Endothelial cell of umbilical vein (primary cell): ENCODE data around the gene TMEM139. TPM values are rescaled to one million over a fixed set of nuclear protein-coding genes. Genes with fewer than 3 reads are reported as not detected.

ENCODE experiments used
- BruUV-seq: library from RNA; stranded (reverse); fragments of 400-500 nt; replicated peaks from 2 replicates; lab custom pipeline; 2021; lab: Mats Ljungman, UMichigan
- CTCF ChIA-PET: fragments of 300-600, 350-600 bp; sonication (Branson Sonifier 250); formaldehyde crosslinking; loops from one replicate; lab custom pipeline; 2021; ENCODE audit warnings: antibody characterized with exemption, inconsistent platforms; lab: Charles Lee
- POLR2A ChIA-PET: fragments of 300-600, 350-600 bp; sonication (Branson Sonifier 250); formaldehyde crosslinking; loops from one replicate; lab custom pipeline; 2021; ENCODE audit warnings: antibody characterized with exemption, inconsistent platforms; lab: Charles Lee
- DNase-seq: peaks from one replicate; pipeline ENCODE4 v3.0.0-alpha.2; 2011; ENCODE audit warnings: low read depth, low spot score
- FAIRE-seq: peaks from 2 replicates; lab custom pipeline; 2011; peaks lifted over from hg19 to GRCh38; lab: Jason Lieb, UNC
- H2AFZ ChIP-seq: 2 replicates; pipeline ENCODE4 v1.6.0; 2012; ENCODE audit warnings: low read depth, low read length, control low read depth, inconsistent platforms
- H3K27ac ChIP-seq: 2 replicates; pipeline ENCODE4 v1.5.1; 2011; ENCODE audit warnings: low read depth, mild to moderate bottlenecking, control low read depth, low read length, moderate library complexity; ENCODE audit not compliant: insufficient read depth
- H3K27me3 ChIP-seq, 2 experiments: 2 replicates each; pipeline versions ENCODE4 v1.6.0 to v1.6.1; 2011; ENCODE audit warnings: low read length in 2 of 2, mixed read lengths in 1 of 2; ENCODE audit not compliant: control insufficient read depth in 2 of 2, insufficient read depth in 2 of 2
- H3K36me3 ChIP-seq, 2 experiments: 2 replicates in 1 of 2; 3 replicates in 1 of 2; pipeline ENCODE4 v1.5.1; 2011; ENCODE audit warnings: low read length in 2 of 2, mild to moderate bottlenecking in 1 of 2, moderate library complexity in 1 of 2; ENCODE audit not compliant: control insufficient read depth in 2 of 2, insufficient read depth in 2 of 2; ENCODE audit errors: extremely low read depth in 1 of 2
- H3K4me1 ChIP-seq: 3 replicates; pipeline ENCODE4 v1.5.1; 2011; ENCODE audit warnings: mild to moderate bottlenecking, low read length; ENCODE audit not compliant: control insufficient read depth, insufficient read depth; ENCODE audit errors: extremely low read depth
- H3K4me2 ChIP-seq: 2 replicates; pipeline ENCODE4 v1.6.1; 2011; ENCODE audit warnings: low read length, control low read depth, mixed read lengths; ENCODE audit not compliant: insufficient read depth
- H3K4me3 ChIP-seq, 3 experiments: fragments of 200-600 bp in 1 of 3; sonication (generic), shearing (Covaris generic) in 1 of 3; replicated peaks in 1 of 3; 2 replicates each; pipeline ENCODE4 v1.5.1; 2011 to 2016; ENCODE audit warnings: control low read depth in 3 of 3, low read length in 3 of 3, mild to moderate bottlenecking in 2 of 3, inconsistent platforms in 1 of 3, low read depth in 1 of 3, moderate library complexity in 1 of 3; ENCODE audit not compliant: insufficient read depth in 1 of 3
- H3K79me2 ChIP-seq: 2 replicates; pipeline ENCODE4 v1.6.0; 2012; ENCODE audit warnings: low read length, inconsistent platforms; ENCODE audit not compliant: control insufficient read depth, insufficient read depth
- H3K9ac ChIP-seq: replicated peaks from 2 replicates; pipeline ENCODE3; 2011; ENCODE audit warnings: low read length, control low read depth; ENCODE audit not compliant: insufficient read depth; ENCODE audit errors: extremely low read depth
- H3K9me1 ChIP-seq: replicated peaks from 3 replicates; pipeline ENCODE4 v1.6.0; 2011; ENCODE audit warnings: mild to moderate bottlenecking, low read length; ENCODE audit not compliant: control insufficient read depth, insufficient read depth; ENCODE audit errors: extremely low read depth
- H3K9me3 ChIP-seq: replicated peaks from 2 replicates; pipeline ENCODE4 v1.5.1; 2012; ENCODE audit warnings: low read length, inconsistent platforms; ENCODE audit not compliant: control insufficient read depth, insufficient read depth
- H4K20me1 ChIP-seq: replicated peaks from 2 replicates; pipeline ENCODE3; 2011; ENCODE audit warnings: mild to moderate bottlenecking, low read length; ENCODE audit not compliant: control insufficient read depth, insufficient read depth; ENCODE audit errors: extremely low read depth
- CTCF ChIP-seq, 2 donors: IDR thresholded peaks; 1 replicate in 1 of 2; 2 replicates in 1 of 2; pipeline ENCODE4 v1.5.1; 2011; ENCODE audit warnings: low read length in 2 of 2, mild to moderate bottlenecking in 2 of 2, moderate library complexity in 2 of 2, control low read depth in 1 of 2, inconsistent platforms in 1 of 2, low read depth in 1 of 2; ENCODE audit not compliant: insufficient read depth in 1 of 2; ENCODE audit errors: extremely low read depth in 1 of 2
- EZH2 ChIP-seq: IDR thresholded peaks from 2 replicates; pipeline ENCODE4 v1.6.1; 2012; ENCODE audit warnings: borderline replicate concordance, low read depth, mild to moderate bottlenecking, moderate library complexity, low read length, inconsistent platforms; ENCODE audit not compliant: severe bottlenecking
- FOS ChIP-seq: IDR thresholded peaks from 2 replicates; pipeline ENCODE4 v1.6.1; 2011; ENCODE audit warnings: mild to moderate bottlenecking, low read length, moderate library complexity, borderline replicate concordance; ENCODE audit not compliant: insufficient read depth
- GATA2 ChIP-seq: IDR thresholded peaks from 2 replicates; pipeline ENCODE4 v1.7.0; 2011; ENCODE audit warnings: low read depth, mild to moderate bottlenecking, moderate library complexity, mixed read lengths, low read length; ENCODE audit not compliant: insufficient read length, insufficient read depth
- JUN ChIP-seq: IDR thresholded peaks from 2 replicates; pipeline ENCODE4 v1.6.1; 2011; ENCODE audit warnings: borderline replicate concordance, low read depth; ENCODE audit not compliant: insufficient read length, insufficient read depth
- MAX ChIP-seq: IDR thresholded peaks from 2 replicates; pipeline ENCODE4 v1.6.1; 2011; ENCODE audit not compliant: insufficient read depth, insufficient read length
- MYC ChIP-seq: IDR thresholded peaks from one replicate; pipeline ENCODE4 v1.6.1; 2011; ENCODE audit warnings: mild to moderate bottlenecking, low read depth, low read length
- POLR2A ChIP-seq: IDR thresholded peaks from 2 replicates; pipeline ENCODE4 v1.6.1; 2012; ENCODE audit warnings: low read depth, mild to moderate bottlenecking, control low read depth, low read length
- POLR2AphosphoS5 ChIP-seq: IDR thresholded peaks from 2 replicates; pipeline ENCODE4 v1.6.1; 2012; ENCODE audit warnings: low read depth, mild to moderate bottlenecking, control low read depth, low read length, moderate library complexity; ENCODE audit not compliant: insufficient read depth
- dilution Hi-C: fragments of 300-500 bp; cut with MboI; formaldehyde crosslinking; loops from one replicate; pipeline ENCODE4 v1.15.0; 2019; ENCODE audit warnings: low sequenced_read_pairs; ENCODE audit not compliant: extremely low pct_ligation_motif_present
- intact Hi-C: fragments of 100-400 bp; cut with micrococcal nuclease; formaldehyde crosslinking; loops from one replicate; pipeline ENCODE4 v1.10.0; 2022
- polyA plus RNA-seq, 4 experiments: library from polyadenylated mRNA; depleted of rRNA in 3 of 4; stranded (reverse) in 3 of 4; unstranded in 1 of 4; fragments of >200 nt; gene quantifications; 2 replicates each; pipeline versions ENCODE4 v1.2.1 to v1.2.3, GENCODE V29; 2011 to 2012; ENCODE audit warnings: missing spikeins in 1 of 4
- total RNA-seq: library from RNA; stranded (reverse); gene quantifications from 2 replicates; pipeline ENCODE4 v1.2.3, GENCODE V29; 2021

Gene TMEM139
- total and polyA plus RNA-seq, 2 donors (not counting 3 experiments of a cell fraction or from before 2014, with no cell fraction given), result 0.37 TPM; not detected in 1

- DNase-seq, result no peak
- peaks cover 48% of the 10 kb centered on the region for H3K79me2 ChIP-seq
- H4K20me1 ChIP-seq, result peaks cover 3% of the 10 kb centered on the region
- no peaks in the 10 kb centered on the region for H3K27me3 ChIP-seq
- H2AFZ ChIP-seq, result no peak overlapping the region
- no peak overlapping the region for H3K4me3 ChIP-seq
- no peaks in the 10 kb centered on the region for H3K9me3 ChIP-seq
- TF ChIP-seq GATA2 (no peak), MAX (no peak), FOS (no peak), EZH2 (no peak), JUN (no peak), CTCF (IDR thresholded peaks at IDR 0.05; ENCODE audit: extremely low read depth in 1 of 2, insufficient read depth in 1 of 2, low read depth in 1 of 2, low read length in 2 of 2) (no peak), POLR2A (no peak), MYC (no peak), POLR2AphosphoS5 (no peak)
- no peak overlapping the region for H3K27ac ChIP-seq
- no TSS peak for BruUV-seq
- no peak overlapping the region for H3K9ac ChIP-seq
- H3K4me1 ChIP-seq, result peaks cover 55% of the 10 kb centered on the region
- ChIA-PET POLR2A (no interaction called here), CTCF (interaction anchor here (1.3 to 2.0 kb wide), 3 partner anchors 12 to 78 kb away, joined by 3 to 8 read pairs (median 3); no protein-coding TSS in a partner anchor)
- FAIRE-seq, result no peak
- H3K9me1 ChIP-seq, result no peaks in the 10 kb centered on the region
- H3K36me3 ChIP-seq, result peaks cover 20 to 25% of the 10 kb centered on the region in 2 experiments
- no peak overlapping the region for H3K4me2 ChIP-seq
- dilution Hi-C loops (no loop called here), intact Hi-C loops (no loop called here)
Observed at GRCh38 chr7:143292876-143293275, 8.1 kb downstream of the TMEM139 start.
